Neutrophil (primary cell): ENCODE data around the gene PHAF1.

Experiments used
- H3K27ac ChIP-seq: fragments of 200-600 bp; sonication (generic); 2 replicates; pipeline ENCODE4 v1.5.1; 2016; ENCODE audit warnings: mild to moderate bottlenecking, moderate library complexity
- H3K27me3 ChIP-seq: fragments of 200-600 bp; sonication (generic); 2 replicates; pipeline ENCODE4 v1.6.0; 2016; ENCODE audit warnings: mild to moderate bottlenecking
- H3K36me3 ChIP-seq: fragments of 200-600 bp; sonication (generic); 2 replicates; pipeline ENCODE4 v1.5.1; 2017
- H3K4me1 ChIP-seq, 2 experiments: fragments of 200-600 bp in 1 of 2; sonication (generic) in 1 of 2; 1 replicate in 1 of 2; 2 replicates in 1 of 2; pipeline versions ENCODE4 v1.5.1 to v1.6.1; 2013 to 2016; ENCODE audit warnings: low read depth in 1 of 2, low read length in 1 of 2, mild to moderate bottlenecking in 1 of 2, moderate library complexity in 1 of 2; ENCODE audit not compliant: control insufficient read depth in 1 of 2, insufficient read depth in 1 of 2
- H3K4me3 ChIP-seq, 2 experiments: fragments of 200-600 bp in 1 of 2; sonication (generic) in 1 of 2; 1 replicate in 1 of 2; 2 replicates in 1 of 2; pipeline ENCODE4 v1.5.1; 2013 to 2016; ENCODE audit warnings: low read depth in 1 of 2, low read length in 1 of 2, mild to moderate bottlenecking in 1 of 2, moderate library complexity in 1 of 2
- H3K9me3 ChIP-seq: fragments of 200-600 bp; sonication (generic); 2 replicates; pipeline ENCODE4 v1.5.1; 2016
- TF ChIP-seq, protein P1 (sequence below): fragments of 200-600 bp; sonication (generic); IDR thresholded peaks from 2 replicates; pipeline ENCODE4 v1.5.1; 2016; ENCODE audit warnings: antibody characterized with exemption

PHAF1 gene

GRCh38 chr16:67146523-67147357, 37.0 kb downstream of the PHAF1 start:
- Histone ChIP-seq H3K27me3 (peaks cover 30% of the 10 kb centered on the region), H3K4me1 (peaks cover 41 to 47% of the 10 kb centered on the region in 2 experiments), H3K9me3 (no peaks in the 10 kb centered on the region), H3K36me3 (peaks cover 74% of the 10 kb centered on the region), H3K4me3 (no peak overlapping the region), H3K27ac (peak overlapping the region; percentile 72)
- TF ChIP-seq, protein P1, sequence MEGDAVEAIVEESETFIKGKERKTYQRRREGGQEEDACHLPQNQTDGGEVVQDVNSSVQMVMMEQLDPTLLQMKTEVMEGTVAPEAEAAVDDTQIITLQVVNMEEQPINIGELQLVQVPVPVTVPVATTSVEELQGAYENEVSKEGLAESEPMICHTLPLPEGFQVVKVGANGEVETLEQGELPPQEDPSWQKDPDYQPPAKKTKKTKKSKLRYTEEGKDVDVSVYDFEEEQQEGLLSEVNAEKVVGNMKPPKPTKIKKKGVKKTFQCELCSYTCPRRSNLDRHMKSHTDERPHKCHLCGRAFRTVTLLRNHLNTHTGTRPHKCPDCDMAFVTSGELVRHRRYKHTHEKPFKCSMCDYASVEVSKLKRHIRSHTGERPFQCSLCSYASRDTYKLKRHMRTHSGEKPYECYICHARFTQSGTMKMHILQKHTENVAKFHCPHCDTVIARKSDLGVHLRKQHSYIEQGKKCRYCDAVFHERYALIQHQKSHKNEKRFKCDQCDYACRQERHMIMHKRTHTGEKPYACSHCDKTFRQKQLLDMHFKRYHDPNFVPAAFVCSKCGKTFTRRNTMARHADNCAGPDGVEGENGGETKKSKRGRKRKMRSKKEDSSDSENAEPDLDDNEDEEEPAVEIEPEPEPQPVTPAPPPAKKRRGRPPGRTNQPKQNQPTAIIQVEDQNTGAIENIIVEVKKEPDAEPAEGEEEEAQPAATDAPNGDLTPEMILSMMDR: no peak

DNA sequence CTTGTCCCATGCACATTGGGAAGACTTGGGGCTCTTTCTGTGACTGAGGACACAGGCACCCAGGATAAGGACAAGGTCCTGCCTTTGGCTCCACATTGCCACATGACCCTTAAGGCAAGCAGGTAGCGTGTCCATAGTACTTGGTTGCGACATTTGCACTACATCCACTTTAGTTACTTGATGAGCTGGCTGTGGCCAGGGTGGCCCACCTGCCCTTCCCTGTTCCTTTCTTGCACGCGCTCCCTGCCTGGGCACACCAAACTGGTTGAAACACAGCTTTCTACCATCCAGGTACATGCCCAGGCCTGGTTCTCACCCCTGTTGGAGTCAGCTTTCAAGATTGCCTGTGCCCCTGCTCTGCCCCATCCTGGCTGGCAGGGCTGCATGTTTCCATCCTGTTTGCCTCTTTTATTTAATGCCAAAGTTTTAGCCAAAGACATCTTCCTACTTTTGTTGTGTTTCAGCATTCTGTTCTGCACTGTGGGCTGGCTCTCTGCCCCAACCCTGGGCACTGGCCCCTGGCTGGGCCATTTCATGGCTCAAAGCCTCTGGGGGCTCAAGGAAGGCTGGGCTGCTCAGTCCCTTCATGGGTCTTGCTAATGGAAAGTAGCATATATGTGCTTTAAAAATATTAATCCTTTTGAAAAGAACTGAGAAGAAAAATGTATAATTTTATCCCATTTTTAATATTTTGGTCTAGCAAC, 37.8 kb downstream of the PHAF1 start:
- no peak overlapping the region for H3K27ac ChIP-seq
- H3K4me1 ChIP-seq: peaks cover 41 to 47% of the 10 kb centered on the region in 2 experiments
- TF ChIP-seq, protein P1: no peak
- peaks cover 65% of the 10 kb centered on the region for H3K36me3 ChIP-seq
- H3K27me3 ChIP-seq: peaks cover 38% of the 10 kb centered on the region
- H3K4me3 ChIP-seq: no peak overlapping the region
- no peaks in the 10 kb centered on the region for H3K9me3 ChIP-seq

DNA sequence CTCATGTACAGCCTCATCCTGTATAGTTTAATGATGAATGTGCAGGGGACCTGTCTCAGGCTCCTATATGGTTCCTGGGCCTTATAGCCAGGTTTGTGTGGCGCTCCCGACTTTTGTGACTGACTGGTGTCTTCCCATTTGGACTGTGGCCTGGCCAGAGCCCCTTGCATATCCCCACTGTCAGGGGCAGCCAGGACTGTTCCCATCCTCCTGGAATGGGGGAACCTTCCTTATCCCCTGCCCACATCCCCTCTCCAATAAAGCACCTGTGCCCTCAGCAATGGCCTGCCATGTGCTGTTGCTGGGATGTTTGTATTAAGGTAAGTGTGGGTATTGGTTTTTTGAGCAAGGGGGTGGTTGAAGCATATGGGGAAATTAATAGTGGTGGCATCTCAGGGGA, 38.5 kb downstream of the PHAF1 start:
- H3K27ac ChIP-seq: no peak overlapping the region
- H3K27me3 ChIP-seq: peaks cover 45% of the 10 kb centered on the region
- H3K36me3 ChIP-seq: peaks cover 59% of the 10 kb centered on the region
- H3K4me1 ChIP-seq: peaks cover 41 to 47% of the 10 kb centered on the region in 2 experiments
- no peaks in the 10 kb centered on the region for H3K9me3 ChIP-seq
- TF ChIP-seq, protein P1: no peak
- no peak overlapping the region for H3K4me3 ChIP-seq

DNA sequence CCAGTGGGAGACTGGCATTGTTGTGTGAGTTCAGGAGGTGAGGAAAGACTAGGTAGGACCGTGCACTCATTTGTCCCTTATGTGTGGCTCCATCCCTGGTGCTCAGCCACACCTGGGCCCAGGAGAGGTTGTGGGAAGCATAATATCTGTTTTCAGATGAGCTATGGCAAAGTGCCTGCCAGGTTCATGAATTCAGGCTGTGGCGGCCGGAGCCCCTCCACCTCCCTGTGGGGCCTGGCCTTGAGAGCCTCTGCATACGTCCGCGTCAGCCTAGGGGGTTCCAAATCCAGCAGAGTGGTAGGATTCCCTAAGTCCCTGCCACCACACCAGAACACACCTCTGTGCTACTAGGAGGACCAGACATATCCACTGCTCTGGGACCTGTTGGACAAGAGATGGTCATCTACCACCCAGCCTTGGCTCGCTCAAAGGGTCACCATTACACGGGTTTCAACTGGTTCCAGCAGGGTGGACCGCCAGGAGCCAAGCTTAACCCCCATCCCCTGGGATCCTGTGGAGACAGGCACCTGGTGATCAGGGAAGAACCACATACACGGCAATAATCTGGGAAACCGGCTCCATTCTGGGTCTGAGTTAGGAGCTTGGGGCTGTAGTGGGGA, 39.0 kb downstream of the PHAF1 start:
- H3K9me3 ChIP-seq: no peaks in the 10 kb centered on the region
- no peak overlapping the region for H3K27ac ChIP-seq
- TF ChIP-seq, protein P1: no peak
- peaks cover 48% of the 10 kb centered on the region for H3K27me3 ChIP-seq
- H3K36me3 ChIP-seq: peaks cover 53% of the 10 kb centered on the region
- H3K4me1 ChIP-seq: peaks cover 44 to 47% of the 10 kb centered on the region in 2 experiments
- no peak overlapping the region for H3K4me3 ChIP-seq

GRCh38 chr16:67149276-67150046, 39.7 kb downstream of the PHAF1 start:
- Histone ChIP-seq H3K36me3 (peaks cover 53% of the 10 kb centered on the region), H3K27me3 (peaks cover 55% of the 10 kb centered on the region), H3K4me3 (peak overlapping the region in 1 of 2 experiments; percentile 23), H3K27ac (no peak overlapping the region), H3K9me3 (no peaks in the 10 kb centered on the region), H3K4me1 (peaks cover 44 to 53% of the 10 kb centered on the region in 2 experiments)
- TF ChIP-seq, protein P1: no peak
